ENCODE data around the gene RTBDN.

The RTBDN gene

DNA sequence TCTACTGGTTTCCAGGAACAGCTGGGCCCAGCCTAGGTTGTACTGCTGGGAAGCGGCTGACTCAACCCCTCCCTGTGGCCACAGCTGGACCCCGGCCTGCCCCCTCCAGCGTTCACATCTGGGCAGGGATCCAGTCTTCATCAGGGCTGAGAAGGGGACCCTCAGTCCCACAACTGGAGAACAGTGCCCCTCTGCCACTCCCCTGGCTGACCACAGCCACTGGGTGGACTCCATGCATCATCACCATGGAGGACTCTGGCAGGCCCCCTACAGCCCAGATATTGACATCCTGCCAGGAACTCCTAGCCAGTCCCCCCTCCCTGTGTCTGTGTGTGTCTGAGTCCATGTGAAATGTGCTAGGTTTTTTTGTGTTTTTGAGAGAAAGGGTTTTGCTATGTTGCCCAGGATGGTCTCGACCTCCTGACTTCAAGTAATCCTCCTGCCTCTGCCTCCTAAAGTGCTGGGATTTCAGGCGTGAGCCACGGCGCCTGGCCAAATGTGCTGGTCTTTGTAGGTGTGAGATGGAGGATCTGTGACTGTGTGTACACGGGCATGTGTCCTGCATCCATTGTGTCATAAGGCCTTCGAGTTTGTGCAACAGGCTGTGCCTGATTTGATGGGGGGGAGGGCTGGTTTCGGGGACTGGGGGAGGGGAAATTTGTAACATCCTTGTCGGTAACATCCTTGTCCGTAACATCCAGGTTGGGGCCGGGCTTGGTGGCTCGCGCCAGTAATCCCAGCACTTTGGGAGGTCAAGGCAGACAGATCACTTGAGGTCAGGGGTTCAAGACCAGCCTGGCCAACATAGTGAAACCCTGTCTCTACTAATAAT lies 55.0 kb downstream of the RTBDN start:
- peak in 1 of 2 donors; percentile 34 for DNase-seq

DNA sequence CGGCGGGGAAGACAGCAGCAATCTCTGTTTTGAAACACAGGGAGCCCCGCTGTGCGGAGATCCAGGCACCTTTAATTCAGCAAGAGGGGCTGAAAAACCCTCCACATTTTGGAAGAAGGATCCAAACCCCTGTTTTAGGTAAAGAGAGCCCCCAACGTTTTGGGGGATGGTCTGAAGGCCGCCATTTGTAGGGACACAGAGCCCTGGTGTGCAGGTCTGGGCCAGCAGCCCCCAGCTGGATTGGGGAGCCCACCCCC lies 55.5 kb downstream of the RTBDN start:
- DNase-seq: no peak

DNA sequence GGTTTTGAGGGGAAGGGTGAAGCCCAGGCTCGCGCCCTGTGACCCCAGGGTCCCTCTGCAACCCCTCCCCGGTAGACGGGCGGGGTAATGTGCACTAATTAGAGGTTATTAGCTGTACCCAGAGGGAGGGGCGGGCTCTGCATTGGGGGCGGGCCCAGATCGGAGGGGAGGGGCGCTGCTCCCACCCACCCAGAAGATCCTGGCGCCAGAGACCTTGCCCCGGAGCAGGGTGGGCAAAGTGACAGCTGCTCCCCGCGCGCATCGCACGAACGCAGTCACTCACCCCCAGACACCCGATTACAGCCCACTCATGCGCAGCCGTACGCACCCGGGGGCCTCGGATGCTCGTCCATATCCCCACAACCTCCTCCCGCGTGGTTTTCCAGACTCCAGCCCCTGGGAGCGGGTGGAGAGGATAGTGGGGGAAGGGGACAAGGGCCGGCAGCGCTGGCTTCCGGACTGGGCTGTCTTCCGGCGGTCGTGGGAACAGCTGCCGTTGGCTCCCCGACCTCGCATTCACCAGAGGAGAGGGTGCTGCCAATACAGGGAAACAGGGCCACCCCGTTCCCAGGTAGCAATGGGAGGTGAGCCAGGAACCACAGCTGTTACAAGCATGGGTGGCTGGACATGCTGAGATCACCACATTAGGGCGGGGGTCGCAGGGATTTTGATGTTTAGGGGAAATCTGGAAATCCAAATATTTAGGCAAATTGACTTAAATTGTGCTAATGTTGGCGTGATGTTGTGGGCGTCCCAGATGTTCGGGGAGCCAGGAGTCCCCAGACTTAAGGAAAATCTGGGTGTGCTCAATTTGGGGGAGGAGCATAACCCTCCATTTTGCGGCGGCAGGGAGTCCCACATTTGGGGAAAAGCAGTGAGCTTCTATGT lies 56.1 kb downstream of the RTBDN start:
- DNase-seq: peak; percentile 49 to 58

DNA sequence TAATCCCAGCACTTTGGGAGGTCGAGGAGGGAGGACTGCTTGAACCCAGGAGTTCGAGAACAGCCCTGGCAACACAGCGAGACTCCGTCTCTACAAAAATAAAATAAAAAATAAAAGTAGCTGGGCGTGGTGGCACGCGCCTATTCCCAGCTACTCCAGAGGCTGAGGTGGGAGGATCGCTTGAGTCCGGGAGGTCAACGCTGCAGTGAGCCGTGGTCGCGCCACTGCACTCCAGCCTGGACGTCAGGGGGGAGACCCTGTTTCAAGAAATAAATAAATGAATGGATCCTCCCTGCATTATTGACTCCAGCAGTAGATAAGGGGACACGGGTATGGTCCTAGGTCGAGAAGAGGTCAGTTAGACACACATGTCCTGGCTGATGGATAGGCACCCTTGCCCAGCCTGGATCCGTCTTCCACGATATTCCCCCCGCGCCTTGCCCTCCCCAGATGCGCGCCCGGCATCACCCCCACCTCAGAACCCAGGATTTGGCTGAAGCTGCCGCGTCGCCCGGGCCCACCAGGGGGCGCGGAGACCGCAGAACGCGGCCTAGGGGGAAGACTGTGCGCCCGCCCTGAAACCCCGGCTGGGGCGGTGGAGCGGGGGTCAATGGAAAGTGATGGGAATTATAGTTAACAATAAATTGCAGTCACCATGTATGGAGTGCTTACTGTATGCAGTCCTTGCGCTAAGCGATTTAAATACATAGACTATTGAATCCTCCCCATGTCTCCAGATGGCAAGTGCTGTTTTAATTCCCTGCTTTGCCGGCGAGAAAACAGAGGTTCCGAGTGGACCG lies 57.0 kb downstream of the RTBDN start:
- peak; percentile 77 to 78 for DNase-seq
